Activated naive CD4-positive, alpha-beta T cell treated with anti-CD3 and anti-CD28 coated beads, Interleukin-2, amount 50 U/mL, for 16 hours (primary cell): ENCODE results near the gene MYO5C.
A peak's percentile ranks its signal among the peaks of the same experiment; 100 is the strongest.

Experiments
- DNase-seq: peaks from one replicate; pipeline ENCODE4 v3.0.0-alpha.2; 2020

The MYO5C gene, protein sequence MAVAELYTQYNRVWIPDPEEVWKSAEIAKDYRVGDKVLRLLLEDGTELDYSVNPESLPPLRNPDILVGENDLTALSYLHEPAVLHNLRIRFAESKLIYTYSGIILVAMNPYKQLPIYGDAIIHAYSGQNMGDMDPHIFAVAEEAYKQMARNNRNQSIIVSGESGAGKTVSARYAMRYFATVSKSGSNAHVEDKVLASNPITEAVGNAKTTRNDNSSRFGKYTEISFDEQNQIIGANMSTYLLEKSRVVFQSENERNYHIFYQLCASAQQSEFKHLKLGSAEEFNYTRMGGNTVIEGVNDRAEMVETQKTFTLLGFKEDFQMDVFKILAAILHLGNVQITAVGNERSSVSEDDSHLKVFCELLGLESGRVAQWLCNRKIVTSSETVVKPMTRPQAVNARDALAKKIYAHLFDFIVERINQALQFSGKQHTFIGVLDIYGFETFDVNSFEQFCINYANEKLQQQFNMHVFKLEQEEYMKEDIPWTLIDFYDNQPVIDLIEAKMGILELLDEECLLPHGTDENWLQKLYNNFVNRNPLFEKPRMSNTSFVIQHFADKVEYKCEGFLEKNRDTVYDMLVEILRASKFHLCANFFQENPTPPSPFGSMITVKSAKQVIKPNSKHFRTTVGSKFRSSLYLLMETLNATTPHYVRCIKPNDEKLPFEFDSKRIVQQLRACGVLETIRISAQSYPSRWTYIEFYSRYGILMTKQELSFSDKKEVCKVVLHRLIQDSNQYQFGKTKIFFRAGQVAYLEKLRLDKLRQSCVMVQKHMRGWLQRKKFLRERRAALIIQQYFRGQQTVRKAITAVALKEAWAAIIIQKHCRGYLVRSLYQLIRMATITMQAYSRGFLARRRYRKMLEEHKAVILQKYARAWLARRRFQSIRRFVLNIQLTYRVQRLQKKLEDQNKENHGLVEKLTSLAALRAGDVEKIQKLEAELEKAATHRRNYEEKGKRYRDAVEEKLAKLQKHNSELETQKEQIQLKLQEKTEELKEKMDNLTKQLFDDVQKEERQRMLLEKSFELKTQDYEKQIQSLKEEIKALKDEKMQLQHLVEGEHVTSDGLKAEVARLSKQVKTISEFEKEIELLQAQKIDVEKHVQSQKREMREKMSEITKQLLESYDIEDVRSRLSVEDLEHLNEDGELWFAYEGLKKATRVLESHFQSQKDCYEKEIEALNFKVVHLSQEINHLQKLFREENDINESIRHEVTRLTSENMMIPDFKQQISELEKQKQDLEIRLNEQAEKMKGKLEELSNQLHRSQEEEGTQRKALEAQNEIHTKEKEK (N-terminal part only)

DNA sequence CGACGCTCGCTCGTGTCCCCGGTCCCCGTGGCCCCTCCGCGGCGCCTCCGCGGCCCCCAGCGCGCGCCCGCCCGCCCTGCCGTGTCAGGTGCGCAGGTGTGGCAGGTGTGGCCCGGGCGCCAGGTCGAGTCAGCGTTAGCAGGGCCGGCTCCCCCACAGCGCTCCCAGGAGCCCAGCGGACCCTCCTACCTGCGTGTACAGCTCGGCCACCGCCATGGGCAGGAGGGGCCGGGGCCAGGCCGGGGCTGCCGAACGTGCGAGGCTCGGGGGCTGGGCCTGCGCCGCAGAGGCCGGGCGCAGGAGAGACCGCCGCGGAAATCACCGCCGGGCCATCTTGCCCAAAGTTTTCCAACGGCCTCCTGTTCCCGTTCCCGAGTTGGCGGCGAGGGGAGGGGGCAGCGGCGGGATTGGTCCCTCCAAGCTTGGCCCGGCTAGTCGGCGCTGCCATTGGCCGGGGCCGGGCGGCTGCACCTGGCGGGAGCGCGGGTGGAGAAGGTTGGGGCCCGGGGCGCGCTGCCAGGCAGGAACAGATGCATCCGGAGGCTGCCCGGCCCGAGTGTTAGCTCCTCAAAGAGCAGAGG lies at the start of gene MYO5C:
Gene MYO5C (minus strand): TSS at position 384 of the 581 bp plus-strand sequence. CDS start 168 bp downstream, at position 216.
- no peak for DNase-seq

DNA sequence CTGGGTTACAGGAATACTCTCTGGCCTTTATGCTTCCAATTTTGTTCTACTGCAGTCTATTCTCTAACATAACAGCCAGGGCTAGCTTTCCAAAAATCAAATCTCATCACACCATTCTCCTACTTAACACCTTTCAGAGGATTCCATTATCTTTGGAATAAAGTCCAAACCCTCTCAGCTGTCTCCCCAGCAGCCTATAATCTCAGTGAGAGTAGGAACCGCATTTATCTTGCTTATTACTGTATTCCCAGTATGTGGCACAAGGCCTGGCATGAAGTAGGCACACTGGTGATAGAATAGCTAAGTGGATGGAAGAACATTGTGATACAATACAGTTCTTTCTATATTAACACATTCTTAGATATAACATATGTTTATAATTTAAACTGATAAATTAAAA lies 49.0 kb upstream of the MYO5C start:
- DNase-seq = no peak

DNA sequence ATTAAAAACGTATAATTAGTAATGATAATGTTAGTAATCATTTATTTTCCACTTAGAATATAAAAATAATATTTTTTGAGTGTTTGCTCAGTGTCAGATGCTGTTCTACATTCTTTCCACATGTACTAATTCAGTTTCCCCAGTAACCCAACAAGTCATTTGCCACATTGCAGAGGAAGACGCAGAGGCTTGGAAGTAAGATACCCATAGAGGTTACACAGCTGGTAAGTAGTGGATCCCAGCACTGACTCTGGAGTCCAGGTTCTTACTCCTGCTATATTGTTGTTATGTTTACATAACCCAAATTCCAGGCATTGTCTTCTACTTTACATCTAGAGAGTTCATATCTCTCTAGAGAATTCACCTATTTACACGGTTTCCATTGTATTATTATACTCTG lies 48.2 kb upstream of the MYO5C start:
- no peak for DNase-seq

DNA sequence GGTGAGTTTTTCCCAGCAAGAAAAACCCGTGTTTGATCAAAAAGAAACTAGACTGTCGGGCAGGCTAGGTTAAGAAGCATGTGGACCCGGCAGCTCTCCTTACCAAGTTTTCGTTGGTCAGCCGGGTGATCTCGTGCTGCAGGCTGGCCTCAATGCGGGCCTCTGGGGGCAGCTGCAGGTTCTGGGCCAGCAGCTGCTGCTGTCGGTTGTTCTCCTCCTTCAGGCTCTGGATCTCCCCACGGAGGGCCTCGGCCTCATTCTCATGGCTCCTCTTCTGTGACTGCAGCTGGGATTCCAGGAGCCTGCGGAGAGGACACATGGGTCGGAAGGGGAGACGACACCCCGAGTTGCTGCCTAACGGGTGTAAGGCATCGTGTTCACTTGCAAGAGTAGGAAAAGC lies 44.5 kb upstream of the MYO5C start:
- no peak for DNase-seq

DNA sequence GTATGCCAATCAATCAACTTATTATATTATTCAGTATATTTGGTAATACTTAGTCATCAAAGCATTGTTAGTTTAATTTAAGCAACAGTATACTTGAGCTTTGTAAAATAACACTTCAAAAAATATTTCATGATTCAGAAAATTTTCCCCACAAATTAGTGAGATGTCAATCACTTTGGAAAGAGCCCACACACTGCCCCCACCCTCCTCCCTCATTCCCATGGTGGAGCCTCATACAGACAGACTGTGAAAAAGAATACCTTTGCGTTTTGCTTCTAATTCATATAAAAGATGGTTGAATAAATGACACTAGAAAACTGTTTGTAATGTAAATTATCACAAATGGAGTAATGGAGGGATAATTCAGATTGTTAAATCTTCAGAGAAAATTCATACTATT lies 43.3 kb upstream of the MYO5C start:
- DNase-seq = no peak

DNA sequence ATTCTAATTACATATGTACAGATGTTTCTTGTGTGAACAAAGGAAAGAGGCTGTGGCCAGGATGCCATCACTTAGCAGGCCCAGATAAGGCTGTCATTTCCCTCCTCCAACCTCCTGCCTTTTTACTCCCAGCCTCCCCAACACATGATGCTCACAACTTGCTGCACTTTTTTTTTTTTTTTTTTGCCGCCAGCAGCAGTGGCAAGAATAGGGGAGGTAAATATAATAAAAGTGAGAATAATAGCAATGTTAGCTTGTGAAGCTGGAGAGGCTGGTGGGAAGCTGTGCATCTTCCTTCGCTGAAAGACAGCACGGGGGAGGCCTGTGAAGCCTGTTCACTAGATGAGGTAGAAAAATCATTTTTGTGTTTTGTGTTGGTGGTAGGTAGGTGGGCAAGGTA lies 42.5 kb upstream of the MYO5C start:
- DNase-seq = no peak

DNA sequence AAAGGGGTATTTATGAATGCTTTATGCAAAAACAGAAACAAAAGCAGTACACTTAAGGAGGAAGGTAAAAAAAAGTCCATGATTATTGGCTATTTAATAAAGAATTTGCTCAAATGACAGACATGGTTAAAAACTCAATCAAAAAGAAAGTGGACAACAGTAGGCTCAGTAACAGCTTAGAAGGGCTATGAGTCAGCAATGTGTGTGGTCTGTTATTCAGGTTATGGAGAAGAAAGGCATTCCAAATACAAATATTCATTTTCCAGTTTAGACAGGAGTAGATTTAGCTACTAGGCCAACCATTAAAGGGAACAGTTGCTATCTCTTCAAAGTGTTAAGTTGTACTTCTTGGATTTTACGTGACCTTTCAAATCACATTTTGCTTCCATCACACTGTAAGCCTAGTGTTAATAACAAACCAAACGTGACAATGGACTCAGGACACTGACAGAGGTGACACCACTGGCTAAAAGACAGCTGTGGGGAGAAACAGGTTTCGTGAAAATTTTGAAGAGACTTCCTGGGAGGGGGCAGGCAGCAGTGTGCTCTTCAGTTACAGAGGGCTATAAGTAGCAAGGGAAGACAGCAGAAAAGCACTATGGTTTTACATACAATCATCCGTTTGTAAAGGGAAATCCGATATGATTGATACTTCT lies 41.7 kb upstream of the MYO5C start:
- no peak for DNase-seq

DNA sequence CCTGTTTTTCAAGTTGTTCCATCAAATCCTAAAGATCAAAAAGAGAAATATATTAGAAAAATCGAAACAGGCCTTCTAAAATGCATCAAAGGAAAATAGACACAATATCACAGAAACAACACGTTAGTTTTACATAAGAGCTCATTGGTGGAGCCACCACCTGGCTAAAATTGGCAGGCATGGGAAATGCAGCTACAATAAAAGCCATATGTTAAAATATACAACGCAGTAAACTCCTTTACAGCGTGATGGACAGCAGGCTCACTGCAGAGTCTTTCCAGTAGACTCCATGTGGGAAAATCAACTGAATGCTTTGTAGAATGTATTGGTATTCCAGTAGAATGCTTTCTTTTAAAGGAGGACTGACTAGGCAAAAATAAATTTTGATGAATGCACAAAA lies 40.9 kb upstream of the MYO5C start:
- no peak for DNase-seq

DNA sequence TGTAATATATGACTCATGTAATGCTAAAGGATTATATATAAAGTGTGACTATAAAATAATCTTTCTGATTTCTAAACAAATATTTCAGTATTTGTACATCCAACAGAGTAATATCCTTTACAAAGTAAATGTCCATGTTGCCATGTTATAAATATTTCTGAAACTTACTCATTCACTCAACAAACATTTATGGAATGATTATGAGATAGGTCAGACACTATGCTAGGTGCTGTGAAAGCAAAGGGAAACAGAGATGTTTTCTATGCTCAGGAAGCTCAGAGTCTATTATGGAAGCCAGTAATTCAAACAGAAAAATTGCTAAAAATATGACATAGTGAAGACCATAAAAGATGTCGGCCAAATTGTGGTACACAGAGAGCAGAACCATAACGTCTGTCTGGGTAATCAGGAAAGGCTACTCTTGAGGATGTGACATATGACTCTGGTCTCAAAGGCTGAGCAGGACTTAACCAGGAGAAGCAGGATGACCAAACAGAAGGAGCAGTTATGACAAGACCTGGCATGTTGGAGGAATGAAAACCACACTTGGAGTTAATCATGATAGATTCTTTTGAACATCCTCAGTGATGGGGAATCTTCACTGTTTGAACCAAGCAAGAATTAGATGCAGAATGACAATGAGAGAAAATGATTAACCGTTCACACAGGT lies 39.0 kb upstream of the MYO5C start:
- no peak for DNase-seq

DNA sequence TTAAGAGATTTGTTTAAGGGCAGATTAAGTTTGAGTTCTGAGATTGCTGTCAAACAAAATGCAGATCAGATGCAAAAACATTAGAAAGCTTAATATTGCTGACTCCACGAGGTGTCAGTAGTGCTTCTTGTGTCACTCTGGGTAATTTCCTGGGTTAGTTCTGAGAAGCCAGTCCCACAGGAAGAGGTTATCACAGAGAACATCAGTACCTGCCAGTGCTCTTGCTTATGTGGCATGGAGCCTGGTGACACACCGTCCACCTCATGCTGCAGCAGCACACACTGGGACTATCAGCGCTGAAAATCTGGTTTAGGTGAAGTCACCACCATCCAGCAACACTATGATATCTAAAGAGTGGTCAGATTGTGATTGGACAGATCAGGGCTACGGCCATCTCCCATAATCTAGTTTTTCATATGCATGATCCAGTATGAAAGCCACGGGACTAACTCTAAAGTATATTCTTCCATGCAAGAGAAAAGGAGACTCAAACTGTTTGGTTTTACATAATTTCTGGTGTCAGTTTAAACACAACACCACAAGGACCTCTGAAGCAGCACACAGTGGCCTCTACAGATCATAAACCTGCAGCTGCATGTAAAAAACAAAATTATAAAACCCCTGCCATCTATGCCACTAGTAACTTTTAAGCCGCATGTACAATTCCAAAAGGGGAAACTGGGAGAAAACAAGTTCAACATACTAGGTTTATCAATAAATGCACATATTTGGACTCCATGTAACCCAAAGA lies 36.1 kb upstream of the MYO5C start:
- peak; percentile 16 for DNase-seq

DNA sequence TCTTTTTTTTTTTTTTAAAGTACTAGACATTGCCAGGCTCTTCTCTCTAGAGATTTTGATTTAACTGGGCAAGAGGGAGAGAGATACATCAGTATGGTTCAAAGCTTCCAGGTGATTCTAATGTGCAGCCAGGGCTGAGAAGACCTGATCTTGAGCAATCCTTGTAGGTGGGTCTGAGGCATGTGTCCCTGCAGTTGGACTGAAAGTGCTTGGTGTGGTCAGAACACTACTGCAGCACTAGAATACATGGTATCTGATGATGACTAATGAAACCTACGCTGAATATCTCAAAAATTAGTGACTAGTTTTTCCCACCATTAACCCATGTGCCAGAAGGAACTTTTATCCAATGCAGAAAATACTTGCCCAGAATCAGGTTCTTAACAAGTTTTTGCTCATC lies 34.4 kb upstream of the MYO5C start:
- DNase-seq = no peak

DNA sequence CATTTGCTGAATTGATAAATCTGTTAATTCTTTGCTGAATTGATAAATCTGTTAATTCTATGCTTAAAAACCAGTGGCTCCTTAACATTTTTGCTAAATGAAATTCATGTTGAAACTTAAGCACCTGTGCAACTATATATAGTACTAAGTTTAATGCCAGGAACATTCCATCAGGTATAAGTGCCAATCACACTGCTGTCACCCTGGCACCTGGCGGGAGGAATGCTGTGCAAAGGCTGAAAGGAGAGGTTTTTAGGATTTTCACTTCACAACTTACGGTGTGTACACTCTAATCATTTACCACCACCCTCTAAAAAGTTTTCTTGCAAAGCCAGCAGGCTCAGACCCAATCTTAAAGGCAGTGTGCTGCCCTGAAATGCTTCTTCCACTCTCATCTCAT lies 33.5 kb upstream of the MYO5C start:
- no peak for DNase-seq

DNA sequence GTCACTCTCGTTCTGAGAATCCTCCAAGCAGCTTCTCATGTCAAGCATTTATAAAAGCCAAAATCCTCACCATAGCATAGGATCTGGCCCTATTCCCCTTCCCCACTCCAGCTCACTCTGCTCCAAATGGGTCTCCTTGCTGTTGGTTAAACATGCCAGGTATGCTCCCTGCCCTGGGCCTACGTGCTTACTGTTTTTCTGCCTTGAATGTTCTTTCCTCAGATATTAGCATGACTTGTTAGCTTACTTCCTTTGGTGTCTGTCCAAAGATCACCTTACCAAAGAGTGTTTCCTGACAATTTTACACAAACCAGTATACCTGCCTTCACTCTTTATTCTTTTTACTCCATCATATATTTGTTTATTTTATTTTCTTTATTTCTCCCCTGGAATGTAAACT lies 33.1 kb upstream of the MYO5C start:
- no peak for DNase-seq

DNA sequence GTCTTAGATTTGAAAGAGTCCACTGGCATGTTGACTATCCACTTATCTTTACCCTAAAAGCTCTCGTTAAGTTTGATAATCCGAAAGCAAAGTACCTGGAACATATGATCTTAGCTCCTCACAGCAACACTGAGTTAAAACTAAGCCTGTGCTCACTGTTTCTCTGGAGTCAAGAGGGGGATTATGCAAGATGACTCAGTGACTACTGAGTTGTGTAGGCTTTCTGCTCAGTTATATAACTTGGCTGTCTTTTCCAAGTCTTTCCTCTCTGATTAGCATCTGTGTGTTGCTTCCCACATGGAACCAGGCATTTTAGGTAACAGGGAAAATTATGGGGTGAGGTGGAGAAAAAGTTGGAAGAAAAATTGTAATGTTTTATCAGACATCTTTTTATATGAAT lies 31.2 kb upstream of the MYO5C start:
- no peak for DNase-seq

DNA sequence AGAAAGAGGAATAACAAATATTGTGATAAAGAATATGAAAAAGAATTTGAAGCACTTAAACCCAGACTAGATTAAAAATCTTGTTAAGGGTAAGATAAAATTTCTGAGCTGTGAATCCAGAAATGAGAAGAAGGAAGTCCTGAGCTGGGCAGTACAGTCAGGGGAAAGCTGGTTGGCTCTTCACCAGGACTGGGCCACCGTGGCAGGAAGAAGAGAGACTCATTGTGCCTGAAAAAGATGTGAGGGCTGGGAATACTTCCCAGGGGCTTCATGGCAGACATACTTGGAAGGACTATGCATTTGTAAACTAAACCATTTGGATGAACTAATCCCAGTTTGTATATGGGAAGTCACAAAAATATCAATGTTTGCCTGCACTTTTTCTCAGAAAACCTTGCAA lies 28.5 kb upstream of the MYO5C start:
- no peak for DNase-seq

DNA sequence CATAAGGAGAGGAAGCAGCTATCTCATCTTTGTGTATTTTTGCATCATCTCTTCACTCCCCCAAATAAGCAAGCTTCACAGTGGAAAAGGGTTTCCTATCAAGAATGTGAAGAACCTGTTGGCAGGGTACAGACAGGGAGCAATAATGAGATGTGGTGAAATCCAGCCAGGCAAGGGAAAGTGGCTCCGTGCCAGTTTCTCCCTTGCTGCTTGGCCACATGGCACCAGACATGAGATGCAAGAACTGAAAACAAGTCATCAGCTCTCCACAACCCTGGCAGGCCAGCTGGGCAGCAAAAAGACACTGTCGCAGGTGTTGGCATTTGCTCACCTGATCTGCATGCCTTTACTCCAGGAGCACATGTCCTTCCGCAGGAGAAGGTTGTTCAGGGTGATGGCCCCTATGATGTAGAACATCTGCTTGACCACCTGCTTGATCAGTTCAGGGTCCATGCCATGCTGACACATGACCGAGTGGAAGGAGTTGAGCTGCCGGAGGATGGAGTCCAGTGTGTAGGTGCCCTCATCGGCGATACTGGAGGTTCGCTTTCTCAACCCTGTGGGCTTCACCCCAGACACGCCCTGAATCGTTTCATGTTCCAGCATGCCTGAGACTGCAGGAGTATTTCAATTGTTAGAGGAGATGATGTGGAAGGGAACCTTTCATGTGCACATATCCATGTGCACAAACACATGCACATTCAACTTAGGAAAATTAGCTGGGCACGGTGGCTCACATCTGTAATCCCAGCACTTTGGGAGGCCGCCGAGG lies 23.3 kb upstream of the MYO5C start:
- no peak for DNase-seq

DNA sequence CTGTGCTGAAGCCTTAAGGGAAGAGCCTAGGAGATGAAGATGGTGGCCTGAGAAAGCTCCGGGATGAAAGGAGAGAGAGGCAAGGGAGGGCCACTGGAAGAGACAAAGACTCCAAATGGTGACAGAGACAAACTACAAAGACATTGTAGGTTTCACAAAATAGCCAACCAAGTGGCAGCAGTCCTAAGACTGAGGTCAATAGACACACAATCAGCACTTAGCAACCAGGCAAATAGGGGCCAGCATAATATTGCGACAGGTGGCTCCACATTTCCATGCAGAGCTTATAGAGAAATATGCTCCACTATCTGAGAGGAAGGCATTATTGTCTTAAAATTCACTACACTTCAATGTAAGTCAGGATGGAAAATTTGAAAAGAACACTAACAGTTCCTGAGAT lies 22.1 kb upstream of the MYO5C start:
- DNase-seq = no peak

DNA sequence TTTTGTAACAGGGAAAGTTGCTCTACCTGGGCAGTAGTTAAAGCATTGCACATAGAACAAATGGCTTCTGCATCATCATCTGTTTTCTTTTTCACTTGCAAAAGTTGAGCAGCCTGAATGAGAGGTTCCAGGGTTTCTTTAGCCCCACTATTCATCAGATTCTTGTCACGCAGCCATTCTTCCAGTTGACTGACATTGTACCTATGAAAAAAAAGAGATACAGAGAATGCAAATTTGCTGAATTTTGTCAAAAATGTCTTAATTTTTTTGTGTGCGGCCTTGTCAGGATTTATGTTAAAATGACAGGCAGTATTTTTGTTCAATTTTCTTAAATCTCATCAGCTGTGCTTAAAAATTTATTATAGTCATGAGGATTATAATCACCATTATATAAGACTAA lies 21.4 kb upstream of the MYO5C start:
- DNase-seq = no peak

DNA sequence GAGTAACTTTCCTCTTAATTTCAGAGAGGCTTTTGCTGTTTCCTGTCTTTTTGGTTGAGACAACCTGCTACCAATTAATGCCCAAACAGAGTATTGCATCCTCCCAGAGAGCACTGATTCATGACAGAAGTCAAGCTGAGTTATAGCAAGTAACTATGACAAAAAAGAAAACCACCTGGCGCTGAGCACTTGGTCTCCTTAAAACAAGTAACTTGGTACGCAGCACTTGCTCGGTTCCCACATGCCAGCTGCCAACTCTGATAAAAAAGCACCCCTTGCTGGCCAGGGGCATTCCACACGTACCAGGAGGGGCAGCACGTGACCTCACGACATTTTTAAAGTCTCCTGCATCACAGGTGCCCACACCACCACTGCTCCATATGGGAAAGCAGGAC lies 13.5 kb upstream of the MYO5C start:
- no peak for DNase-seq

DNA sequence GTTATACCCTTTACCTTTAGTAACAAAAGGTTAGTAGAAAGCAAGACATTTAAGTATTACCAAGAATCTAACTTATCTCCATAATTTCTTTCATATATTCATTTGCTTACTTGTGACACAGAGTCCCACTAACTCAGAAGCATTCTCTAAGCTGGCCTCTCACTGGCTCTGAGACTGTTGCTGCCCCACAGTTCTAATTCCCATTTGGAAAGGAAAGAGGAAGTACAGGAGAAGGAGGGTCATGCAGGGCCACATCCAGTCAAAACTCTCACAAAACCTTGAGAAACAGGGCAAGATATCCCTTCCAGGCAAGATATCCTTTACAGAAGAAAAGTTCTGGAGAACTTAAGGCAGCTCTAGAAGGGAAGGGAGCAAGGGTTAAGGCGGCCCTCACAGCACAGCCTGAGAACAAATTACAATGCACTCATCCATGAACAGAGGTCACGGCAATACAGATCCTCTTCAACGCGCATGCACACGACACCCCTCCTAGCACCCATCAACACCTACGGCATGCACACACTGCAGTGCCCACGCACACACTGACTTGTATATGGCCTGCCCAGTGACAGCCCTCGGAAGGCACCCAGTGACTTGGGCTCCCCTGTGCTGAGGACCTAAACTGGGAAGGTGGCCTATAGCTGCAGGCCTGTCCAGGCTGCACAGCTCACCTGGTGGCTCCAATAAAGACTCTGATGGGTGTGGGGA lies 13.0 kb upstream of the MYO5C start:
- DNase-seq = no peak
